ENCODE data around the gene PSMB5. TPM values are rescaled to one million over a fixed set of nuclear protein-coding genes. Genes with fewer than 3 reads are reported as not detected.

PSMB5 gene
- total and polyA plus RNA-seq, 2 of the 13 experiments (the other 11 are each of a cell fraction or from before 2014, with no cell fraction given): 705 to 871 TPM

DNA sequence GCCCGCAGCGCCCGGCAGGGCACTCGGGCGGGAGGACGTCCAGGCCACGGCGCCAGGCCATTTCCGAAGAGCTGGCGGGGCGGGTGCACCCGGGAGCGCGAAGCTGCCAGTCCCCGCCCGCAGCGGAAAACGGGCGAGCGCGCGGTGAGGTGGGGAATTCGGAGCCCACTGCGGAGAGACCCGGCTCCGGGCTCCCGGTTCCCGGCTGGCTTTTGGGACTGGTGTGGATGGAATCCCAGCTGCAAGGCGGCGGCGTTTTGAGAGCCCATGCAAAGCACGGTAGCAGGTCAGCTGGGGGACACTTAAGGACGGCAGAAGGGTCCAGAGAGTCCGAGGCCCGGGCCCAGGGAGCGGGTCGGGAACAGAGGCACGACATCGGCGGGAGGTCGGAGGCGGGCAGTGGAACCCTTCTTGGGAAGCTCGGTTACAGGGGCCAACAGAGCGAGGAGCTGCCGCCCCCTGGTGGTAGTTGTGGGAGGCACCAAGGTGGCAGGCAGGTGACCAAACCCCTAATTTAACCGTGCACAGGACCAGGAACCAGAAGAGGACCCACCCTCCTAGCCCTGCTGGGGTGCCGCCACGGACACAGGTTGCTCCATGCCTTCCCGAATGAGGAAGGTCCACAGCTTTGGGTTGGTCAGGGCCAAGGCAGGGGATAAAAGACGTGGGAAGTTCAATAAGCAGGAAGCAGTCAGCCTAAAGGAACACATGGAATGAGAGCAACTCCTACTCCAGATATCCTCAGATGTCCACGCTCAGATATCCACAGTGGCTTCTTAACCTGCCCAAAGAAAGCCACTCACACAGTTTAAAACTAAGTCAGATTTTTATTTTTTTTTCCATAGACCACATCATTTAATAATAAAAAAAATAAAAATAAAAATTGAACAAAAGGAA is 23.3 kb upstream of the PSMB5 start (continued):
- TF ChIP-seq, protein P1, sequence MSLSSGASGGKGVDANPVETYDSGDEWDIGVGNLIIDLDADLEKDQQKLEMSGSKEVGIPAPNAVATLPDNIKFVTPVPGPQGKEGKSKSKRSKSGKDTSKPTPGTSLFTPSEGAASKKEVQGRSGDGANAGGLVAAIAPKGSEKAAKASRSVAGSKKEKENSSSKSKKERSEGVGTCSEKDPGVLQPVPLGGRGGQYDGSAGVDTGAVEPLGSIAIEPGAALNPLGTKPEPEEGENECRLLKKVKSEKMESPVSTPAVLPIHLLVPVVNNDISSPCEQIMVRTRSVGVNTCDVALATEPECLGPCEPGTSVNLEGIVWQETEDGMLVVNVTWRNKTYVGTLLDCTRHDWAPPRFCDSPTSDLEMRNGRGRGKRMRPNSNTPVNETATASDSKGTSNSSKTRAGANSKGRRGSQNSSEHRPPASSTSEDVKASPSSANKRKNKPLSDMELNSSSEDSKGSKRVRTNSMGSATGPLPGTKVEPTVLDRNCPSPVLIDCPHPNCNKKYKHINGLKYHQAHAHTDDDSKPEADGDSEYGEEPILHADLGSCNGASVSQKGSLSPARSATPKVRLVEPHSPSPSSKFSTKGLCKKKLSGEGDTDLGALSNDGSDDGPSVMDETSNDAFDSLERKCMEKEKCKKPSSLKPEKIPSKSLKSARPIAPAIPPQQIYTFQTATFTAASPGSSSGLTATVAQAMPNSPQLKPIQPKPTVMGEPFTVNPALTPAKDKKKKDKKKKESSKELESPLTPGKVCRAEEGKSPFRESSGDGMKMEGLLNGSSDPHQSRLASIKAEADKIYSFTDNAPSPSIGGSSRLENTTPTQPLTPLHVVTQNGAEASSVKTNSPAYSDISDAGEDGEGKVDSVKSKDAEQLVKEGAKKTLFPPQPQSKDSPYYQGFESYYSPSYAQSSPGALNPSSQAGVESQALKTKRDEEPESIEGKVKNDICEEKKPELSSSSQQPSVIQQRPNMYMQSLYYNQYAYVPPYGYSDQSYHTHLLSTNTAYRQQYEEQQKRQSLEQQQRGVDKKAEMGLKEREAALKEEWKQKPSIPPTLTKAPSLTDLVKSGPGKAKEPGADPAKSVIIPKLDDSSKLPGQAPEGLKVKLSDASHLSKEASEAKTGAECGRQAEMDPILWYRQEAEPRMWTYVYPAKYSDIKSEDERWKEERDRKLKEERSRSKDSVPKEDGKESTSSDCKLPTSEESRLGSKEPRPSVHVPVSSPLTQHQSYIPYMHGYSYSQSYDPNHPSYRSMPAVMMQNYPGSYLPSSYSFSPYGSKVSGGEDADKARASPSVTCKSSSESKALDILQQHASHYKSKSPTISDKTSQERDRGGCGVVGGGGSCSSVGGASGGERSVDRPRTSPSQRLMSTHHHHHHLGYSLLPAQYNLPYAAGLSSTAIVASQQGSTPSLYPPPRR (CRISPR knock-in tag; IDR thresholded peaks at IDR 0.05; ENCODE audit: borderline replicate concordance): peak; percentile 65; the same call in 1 of the 2 replicates
- TF ChIP-seq ZNF121 (CRISPR knock-in tag; IDR thresholded peaks at IDR 0.05) (peak; percentile 93), KLF16 (CRISPR knock-in tag; IDR thresholded peaks at IDR 0.05) (peak in 1 of 2 experiments; percentile 88; a peak in 2 of 4 replicates), ZNF570 (CRISPR knock-in tag; IDR thresholded peaks at IDR 0.05; ENCODE audit: borderline replicate concordance) (0 out of 2 replicates have a peak, but pooled peaks have one; percentile 57), THAP11 (CRISPR knock-in tag; IDR thresholded peaks at IDR 0.05) (0 out of 2 replicates have a peak, but pooled peaks have one; percentile 45), ZNF660 (CRISPR knock-in tag; IDR thresholded peaks at IDR 0.05; ENCODE audit: borderline replicate concordance, low read depth) (peak; percentile 83; the same call in 1 of the 2 replicates), GABPB1 (CRISPR knock-in tag; IDR thresholded peaks at IDR 0.05) (peak; percentile 73; the same call in 1 of the 2 replicates), HDAC2 (CRISPR knock-in tag; IDR thresholded peaks at IDR 0.05) (peak; percentile 72; the same call in 1 of the 2 replicates), ZEB1 (IDR thresholded peaks at IDR 0.05; ENCODE audit: insufficient replicate concordance, low read depth) (no peak), ZMAT3 (CRISPR knock-in tag; conservative IDR thresholded peaks at IDR 0.05) (peak; percentile 75; the same call in 1 of the 2 replicates), ZBTB7B (CRISPR knock-in tag; IDR thresholded peaks at IDR 0.05) (no peak; the same call in 1 of the 2 replicates), ZNF329 (CRISPR knock-in tag; IDR thresholded peaks at IDR 0.05; ENCODE audit: low read depth) (no peak), ZNF225 (CRISPR knock-in tag; IDR thresholded peaks at IDR 0.05) (peak; percentile 97), MBNL3 (CRISPR knock-in tag; conservative IDR thresholded peaks at IDR 0.05) (no peak), NRL (CRISPR knock-in tag; IDR thresholded peaks at IDR 0.05; ENCODE audit: borderline replicate concordance) (peak; percentile 54; the same call in 1 of the 2 replicates), ZNF251 (CRISPR knock-in tag; IDR thresholded peaks at IDR 0.05) (peak; percentile 49; the same call in 1 of the 2 replicates)
- TF ChIP-seq, protein P2, sequence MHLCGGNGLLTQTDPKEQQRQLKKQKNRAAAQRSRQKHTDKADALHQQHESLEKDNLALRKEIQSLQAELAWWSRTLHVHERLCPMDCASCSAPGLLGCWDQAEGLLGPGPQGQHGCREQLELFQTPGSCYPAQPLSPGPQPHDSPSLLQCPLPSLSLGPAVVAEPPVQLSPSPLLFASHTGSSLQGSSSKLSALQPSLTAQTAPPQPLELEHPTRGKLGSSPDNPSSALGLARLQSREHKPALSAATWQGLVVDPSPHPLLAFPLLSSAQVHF (CRISPR knock-in tag; IDR thresholded peaks at IDR 0.05): peak; percentile 74; the same call in 1 of the 2 replicates
- TF ChIP-seq, protein P3, sequence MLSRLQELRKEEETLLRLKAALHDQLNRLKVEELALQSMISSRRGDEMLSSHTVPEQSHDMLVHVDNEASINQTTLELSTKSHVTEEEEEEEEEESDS (CRISPR knock-in tag; IDR thresholded peaks at IDR 0.05; ENCODE audit: borderline replicate concordance): peak; percentile 65
- TF ChIP-seq, protein P4, sequence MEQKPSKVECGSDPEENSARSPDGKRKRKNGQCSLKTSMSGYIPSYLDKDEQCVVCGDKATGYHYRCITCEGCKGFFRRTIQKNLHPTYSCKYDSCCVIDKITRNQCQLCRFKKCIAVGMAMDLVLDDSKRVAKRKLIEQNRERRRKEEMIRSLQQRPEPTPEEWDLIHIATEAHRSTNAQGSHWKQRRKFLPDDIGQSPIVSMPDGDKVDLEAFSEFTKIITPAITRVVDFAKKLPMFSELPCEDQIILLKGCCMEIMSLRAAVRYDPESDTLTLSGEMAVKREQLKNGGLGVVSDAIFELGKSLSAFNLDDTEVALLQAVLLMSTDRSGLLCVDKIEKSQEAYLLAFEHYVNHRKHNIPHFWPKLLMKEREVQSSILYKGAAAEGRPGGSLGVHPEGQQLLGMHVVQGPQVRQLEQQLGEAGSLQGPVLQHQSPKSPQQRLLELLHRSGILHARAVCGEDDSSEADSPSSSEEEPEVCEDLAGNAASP (CRISPR knock-in tag; IDR thresholded peaks at IDR 0.05; ENCODE audit: borderline replicate concordance): peak; percentile 81
- TF ChIP-seq, protein P5, sequence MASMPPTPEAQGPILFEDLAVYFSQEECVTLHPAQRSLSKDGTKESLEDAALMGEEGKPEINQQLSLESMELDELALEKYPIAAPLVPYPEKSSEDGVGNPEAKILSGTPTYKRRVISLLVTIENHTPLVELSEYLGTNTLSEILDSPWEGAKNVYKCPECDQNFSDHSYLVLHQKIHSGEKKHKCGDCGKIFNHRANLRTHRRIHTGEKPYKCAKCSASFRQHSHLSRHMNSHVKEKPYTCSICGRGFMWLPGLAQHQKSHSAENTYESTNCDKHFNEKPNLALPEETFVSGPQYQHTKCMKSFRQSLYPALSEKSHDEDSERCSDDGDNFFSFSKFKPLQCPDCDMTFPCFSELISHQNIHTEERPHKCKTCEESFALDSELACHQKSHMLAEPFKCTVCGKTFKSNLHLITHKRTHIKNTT (CRISPR knock-in tag; IDR thresholded peaks at IDR 0.05): 0 out of 2 replicates have a peak, but pooled peaks have one; percentile 54
